Measurements from ENCODE around the gene GPR17.

GRCh38 chr2:127678991-127679390 is 33.0 kb downstream of the GPR17 start:
- TF ChIP-seq CTCF (conservative IDR thresholded peaks at IDR 0.05; ENCODE audit: low read length), result no peak
- TF ChIP-seq EZH2phosphoT487 (IDR thresholded peaks at IDR 0.05; ENCODE audit: borderline replicate concordance, low read depth, low read length), result no peak

Measured in OCI-LY7 (cell line).